GM21515 (cell line): ENCODE measurements around the gene THAP10.
"Not testable (repeated sequence)": the region's sequence is repeated elsewhere in the genome, so short reads cannot be mapped to it uniquely, and the experiment has no call there.

Source experiments
- ATAC-seq: cut with Tn5 transposase; IDR thresholded peaks from one replicate; pipeline ENCODE4 v1.9.1; 2021; ENCODE audit not compliant: unreplicated experiment

THAP10 gene

GRCh38 chr15:70892002-70892911 lies at the start of gene THAP10, which contains the start of gene LRRC49:
TSS of gene THAP10 (minus strand) at chr15:70892433. CDS start at chr15:70892272, 161 bp downstream.
TSS of gene LRRC49 (plus strand) at chr15:70892826. CDS start at chr15:70892895, 69 bp downstream.
- peak; percentile 80 for ATAC-seq

GRCh38 chr15:70936326-70936725 lies 44.1 kb upstream of the THAP10 start:
- no peak for ATAC-seq

- no peak for ATAC-seq
Measured at GRCh38 chr15:70935631-70936030, 43.4 kb upstream of the THAP10 start.

- no peak for ATAC-seq
Measured at GRCh38 chr15:70933411-70933810, 41.2 kb upstream of the THAP10 start.

GRCh38 chr15:70932397-70932796 lies 40.2 kb upstream of the THAP10 start:
- no peak for ATAC-seq

- no peak for ATAC-seq
Measured at GRCh38 chr15:70931821-70932220, 39.6 kb upstream of the THAP10 start.

GRCh38 chr15:70926914-70927313 lies 34.7 kb upstream of the THAP10 start:
- not testable (repeated sequence) for ATAC-seq

- ATAC-seq, result no peak
Measured at GRCh38 chr15:70923311-70924080, 31.3 kb upstream of the THAP10 start.

GRCh38 chr15:70922119-70922518 lies 29.9 kb upstream of the THAP10 start:
- no peak for ATAC-seq

- no peak for ATAC-seq
Measured at GRCh38 chr15:70920981-70921696, 28.9 kb upstream of the THAP10 start.

GRCh38 chr15:70917955-70918354 lies 25.7 kb upstream of the THAP10 start:
- no peak for ATAC-seq

GRCh38 chr15:70916531-70916930 lies 24.3 kb upstream of the THAP10 start:
- no peak for ATAC-seq

GRCh38 chr15:70912187-70912586 lies 20.0 kb upstream of the THAP10 start:
- ATAC-seq, result no peak

- no peak for ATAC-seq
Measured at GRCh38 chr15:70910958-70911357, 18.7 kb upstream of the THAP10 start.

- ATAC-seq, result no peak
Measured at GRCh38 chr15:70907784-70908471, 15.7 kb upstream of the THAP10 start.

GRCh38 chr15:70906842-70907241 lies 14.6 kb upstream of the THAP10 start:
- no peak for ATAC-seq

- ATAC-seq, result no peak
Measured at GRCh38 chr15:70902107-70902506, 9.9 kb upstream of the THAP10 start.

- ATAC-seq, result peak; percentile 18
Measured at GRCh38 chr15:70892912-70893560, 803 bp upstream of the THAP10 start.

- ATAC-seq, result no peak
Measured at GRCh38 chr15:70882361-70882760, 9.9 kb downstream of the THAP10 start.

- no peak for ATAC-seq
Measured at GRCh38 chr15:70880781-70881180, 11.5 kb downstream of the THAP10 start.
